Chondrocyte (in vitro differentiated cells): Measurements from ENCODE around the gene NCKAP1. TPM values are rescaled to one million over a fixed set of nuclear protein-coding genes. Genes with fewer than 3 reads are reported as not detected.
"Not testable (repeated sequence)": the region's sequence is repeated elsewhere in the genome, so short reads cannot be mapped to it uniquely, and the experiment has no call there.

Experiments used
- DNase-seq: peaks from one replicate; pipeline ENCODE4 v3.0.0; 2021; ENCODE audit warnings: mixed read lengths, low spot score
- H3K27ac Mint-ChIP-seq: one replicate; pipeline ENCODE4 v1.8.0; 2021; ENCODE audit warnings: mild to moderate bottlenecking, moderate library complexity, mixed read lengths; ENCODE audit not compliant: unreplicated experiment
- H3K27me3 Mint-ChIP-seq: 2 replicates; pipeline ENCODE4 v1.8.0; 2021; ENCODE audit warnings: low read depth, mixed read lengths
- H3K36me3 Mint-ChIP-seq: 2 replicates; pipeline ENCODE4 v1.8.0; 2021; ENCODE audit warnings: low read depth, mixed read lengths
- H3K4me1 Mint-ChIP-seq: 2 replicates; pipeline ENCODE4 v1.8.0; 2021; ENCODE audit warnings: low read depth, mild to moderate bottlenecking, mixed read lengths
- H3K4me3 Mint-ChIP-seq: one replicate; pipeline ENCODE4 v1.8.0; 2021; ENCODE audit warnings: mild to moderate bottlenecking, moderate library complexity, mixed read lengths; ENCODE audit not compliant: unreplicated experiment
- H3K9me3 Mint-ChIP-seq: 2 replicates; pipeline ENCODE4 v1.8.0; 2021; ENCODE audit warnings: low read depth, mixed read lengths
- total RNA-seq: library from RNA; stranded (reverse); gene quantifications from 3 replicates; pipeline ENCODE4 v1.2.1, GENCODE V29; 2021
- TF ChIP-seq, protein P1 (sequence below): fragments of 200-600 bp; sonication (generic); IDR thresholded peaks from 2 replicates; pipeline ENCODE4 v1.5.0; 2021; ENCODE audit warnings: antibody characterized with exemption, mild to moderate bottlenecking, moderate library complexity

Gene NCKAP1
- total RNA-seq, 1 donor from 2014 or later, result 189 TPM

DNA sequence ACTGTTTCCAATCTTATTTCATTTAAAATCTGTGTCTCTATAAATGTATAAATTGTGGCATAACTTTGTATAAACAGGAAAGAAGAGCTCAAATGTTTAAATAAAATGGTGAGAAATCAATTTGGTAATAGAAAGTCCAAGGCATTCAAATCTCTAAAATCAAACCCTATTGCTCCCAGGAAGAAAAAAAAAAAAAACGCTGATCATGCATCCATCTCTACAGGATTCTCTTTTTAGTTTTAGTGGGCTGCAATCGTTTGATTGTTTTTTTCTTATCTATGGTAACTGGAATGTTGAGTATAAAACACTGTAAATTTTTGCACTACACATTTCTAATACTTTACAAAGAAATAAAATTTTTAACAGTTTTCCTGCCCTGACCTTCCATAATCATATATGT is 75.6 kb downstream of the NCKAP1 start:
- no peak overlapping the region for H3K4me3 Mint-ChIP-seq
- TF ChIP-seq, protein P1, sequence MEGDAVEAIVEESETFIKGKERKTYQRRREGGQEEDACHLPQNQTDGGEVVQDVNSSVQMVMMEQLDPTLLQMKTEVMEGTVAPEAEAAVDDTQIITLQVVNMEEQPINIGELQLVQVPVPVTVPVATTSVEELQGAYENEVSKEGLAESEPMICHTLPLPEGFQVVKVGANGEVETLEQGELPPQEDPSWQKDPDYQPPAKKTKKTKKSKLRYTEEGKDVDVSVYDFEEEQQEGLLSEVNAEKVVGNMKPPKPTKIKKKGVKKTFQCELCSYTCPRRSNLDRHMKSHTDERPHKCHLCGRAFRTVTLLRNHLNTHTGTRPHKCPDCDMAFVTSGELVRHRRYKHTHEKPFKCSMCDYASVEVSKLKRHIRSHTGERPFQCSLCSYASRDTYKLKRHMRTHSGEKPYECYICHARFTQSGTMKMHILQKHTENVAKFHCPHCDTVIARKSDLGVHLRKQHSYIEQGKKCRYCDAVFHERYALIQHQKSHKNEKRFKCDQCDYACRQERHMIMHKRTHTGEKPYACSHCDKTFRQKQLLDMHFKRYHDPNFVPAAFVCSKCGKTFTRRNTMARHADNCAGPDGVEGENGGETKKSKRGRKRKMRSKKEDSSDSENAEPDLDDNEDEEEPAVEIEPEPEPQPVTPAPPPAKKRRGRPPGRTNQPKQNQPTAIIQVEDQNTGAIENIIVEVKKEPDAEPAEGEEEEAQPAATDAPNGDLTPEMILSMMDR, result no peak
- no peak for DNase-seq
- no peaks in the 10 kb centered on the region for H3K27me3 Mint-ChIP-seq
- H3K4me1 Mint-ChIP-seq, result peaks cover 6% of the 10 kb centered on the region
- peaks cover 33% of the 10 kb centered on the region for H3K36me3 Mint-ChIP-seq
- no peaks in the 10 kb centered on the region for H3K9me3 Mint-ChIP-seq
- H3K27ac Mint-ChIP-seq, result no peak overlapping the region

- not testable (repeated sequence) for H3K27ac Mint-ChIP-seq, DNase-seq, H3K27me3 Mint-ChIP-seq, H3K9me3 Mint-ChIP-seq, H3K4me3 Mint-ChIP-seq, H3K4me1 Mint-ChIP-seq
- H3K36me3 Mint-ChIP-seq, result peaks cover 20% of the 10 kb centered on the region
Measured at GRCh38 chr2:182960869-182961268, 77.4 kb downstream of the NCKAP1 start.

DNA sequence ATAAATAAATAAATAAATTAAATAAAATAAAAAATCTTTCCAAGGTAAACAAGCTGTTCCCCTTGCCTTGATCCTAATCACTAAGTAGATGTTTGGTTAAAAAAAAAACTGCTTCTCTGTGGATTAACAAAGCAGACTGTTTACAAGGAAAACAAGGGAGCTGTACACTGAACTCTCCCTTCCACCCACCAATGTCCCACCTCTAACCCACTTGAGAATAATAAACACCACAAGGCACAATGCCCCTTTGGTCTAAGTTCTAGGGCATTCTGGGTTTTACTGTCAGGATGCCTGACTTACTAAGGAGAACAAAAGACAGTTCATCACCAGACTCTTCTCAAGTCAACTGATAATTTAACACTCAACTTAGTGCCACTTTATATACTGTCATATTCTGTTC is 83.5 kb downstream of the NCKAP1 start:
- Mint-ChIP-seq H3K9me3 (no peaks in the 10 kb centered on the region), H3K36me3 (peaks cover 21% of the 10 kb centered on the region), H3K4me1 (peaks cover 31% of the 10 kb centered on the region), H3K27me3 (no peaks in the 10 kb centered on the region), H3K4me3 (no peak overlapping the region), H3K27ac (no peak overlapping the region)
- TF ChIP-seq, protein P1, result no peak
- DNase-seq, result no peak

DNA sequence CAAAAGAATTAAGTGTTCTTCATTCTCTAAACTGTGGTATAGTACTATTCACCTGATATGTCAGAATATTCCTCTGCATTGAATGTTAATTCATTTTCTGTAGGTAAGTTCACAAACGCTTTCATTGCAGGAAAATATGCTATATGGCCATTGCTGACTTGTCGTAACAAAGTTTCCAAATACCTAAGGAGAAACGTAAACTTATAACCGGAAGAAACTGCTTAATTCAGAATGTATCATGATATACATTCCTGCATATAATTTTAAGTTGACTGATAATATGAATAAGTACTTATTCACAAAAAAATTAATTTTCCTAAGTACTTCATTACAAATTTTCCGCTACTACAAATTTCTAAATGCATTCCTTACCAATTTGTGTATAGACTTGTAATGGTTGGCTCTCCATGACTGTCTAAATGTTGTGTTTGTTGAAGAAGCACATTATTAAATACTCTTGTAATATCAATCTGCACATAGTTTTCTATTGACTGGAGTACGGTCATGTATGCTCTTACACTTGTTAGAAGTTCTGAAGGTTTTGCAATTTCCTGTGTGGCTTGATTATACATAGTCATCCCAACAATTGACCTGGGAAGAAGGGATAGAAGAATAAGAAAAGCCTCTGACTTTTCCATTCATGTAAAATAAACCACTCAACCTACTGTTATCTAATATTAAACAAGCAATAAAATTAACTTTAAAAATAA is 85.4 kb downstream of the NCKAP1 start:
- DNase-seq, result no peak
- Mint-ChIP-seq H3K27ac (peak overlapping the region; percentile 39), H3K9me3 (no peaks in the 10 kb centered on the region), H3K36me3 (peaks cover 19% of the 10 kb centered on the region), H3K4me1 (peaks cover 42% of the 10 kb centered on the region), H3K4me3 (no peak overlapping the region), H3K27me3 (no peaks in the 10 kb centered on the region)
- TF ChIP-seq, protein P1, result no peak

DNA sequence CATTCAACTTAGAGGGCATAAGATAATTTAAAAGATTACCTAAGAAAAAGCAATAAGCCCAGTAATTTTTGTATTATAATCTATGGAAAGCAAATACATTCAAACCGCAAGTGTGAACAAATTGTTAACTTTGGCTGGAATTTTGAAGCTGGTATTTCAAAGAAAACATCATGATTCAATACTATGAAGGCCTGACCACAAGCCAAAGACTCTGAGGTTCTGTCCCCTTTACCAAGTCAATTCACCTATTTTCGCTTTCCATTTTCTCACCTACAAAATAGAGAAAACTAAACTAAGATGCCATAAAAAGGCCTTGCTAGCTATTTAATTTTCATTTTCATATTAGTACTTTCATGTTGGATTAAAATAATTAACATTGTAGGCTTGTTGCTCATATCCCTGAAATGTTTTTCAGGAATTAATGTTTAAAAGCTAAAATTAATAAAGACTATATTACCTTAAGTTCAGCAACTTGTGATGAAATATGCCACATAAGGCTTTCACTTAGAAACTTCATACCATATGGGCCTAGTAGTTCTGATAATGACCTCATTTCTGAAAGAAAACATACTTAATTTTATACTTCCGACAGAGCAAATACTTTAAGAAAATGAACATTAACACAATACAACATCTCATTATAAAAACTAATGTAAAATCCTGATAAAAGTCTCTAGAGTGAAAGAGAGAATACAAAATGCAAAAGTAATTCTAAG is 86.2 kb downstream of the NCKAP1 start:
- peaks cover 17% of the 10 kb centered on the region for H3K36me3 Mint-ChIP-seq
- no peak for DNase-seq
- H3K27me3 Mint-ChIP-seq, result no peaks in the 10 kb centered on the region
- no peak overlapping the region for H3K4me3 Mint-ChIP-seq
- peaks cover 37% of the 10 kb centered on the region for H3K4me1 Mint-ChIP-seq
- peak overlapping the region; percentile 39 for H3K27ac Mint-ChIP-seq
- TF ChIP-seq, protein P1, result no peak
- no peaks in the 10 kb centered on the region for H3K9me3 Mint-ChIP-seq
